HEK293 (cell line): Measurements from ENCODE around the gene BRF1.

ENCODE experiments used
- CTCF ChIA-PET: fragments of 350-600 bp; formaldehyde crosslinking; extraction: SDS; loops from one replicate; lab custom pipeline; 2021; ENCODE audit warnings: antibody characterized with exemption; lab: Yijun Ruan, JAX
- POLR2A ChIA-PET: fragments of 300-600 bp; formaldehyde crosslinking; extraction: SDS; loops from one replicate; lab custom pipeline; 2020; ENCODE audit warnings: antibody characterized with exemption, inconsistent platforms; lab: Yijun Ruan, JAX
- H3K27ac ChIP-seq: fragments of 200-500 bp; sonication (Bioruptor generic); 2 replicates; pipeline ENCODE4 v1.5.1; 2014; ENCODE audit warnings: low read depth, low read length, control low read depth, inconsistent platforms; ENCODE audit errors: extremely low read depth
- H3K36me3 ChIP-seq, 2 experiments: fragments of 200-500 bp in 1 of 2; sonication (Bioruptor generic) in 1 of 2; 1 replicate in 1 of 2; 2 replicates in 1 of 2; pipeline ENCODE4 v1.5.1; 2014 to 2017; ENCODE audit warnings: inconsistent platforms in 2 of 2, low read length in 2 of 2; ENCODE audit not compliant: control insufficient read depth in 2 of 2, insufficient read depth in 1 of 2
- H3K4me1 ChIP-seq: fragments of 200-500 bp; sonication (Bioruptor generic); 2 replicates; pipeline ENCODE4 v1.5.1; 2014; ENCODE audit warnings: mild to moderate bottlenecking, low read length, inconsistent platforms; ENCODE audit not compliant: control insufficient read depth, insufficient read depth
- H3K4me3 ChIP-seq: 2 replicates; pipeline ENCODE4 v1.5.1; 2011; ENCODE audit warnings: low read depth, mild to moderate bottlenecking, control low read depth, low read length, moderate library complexity
- H3K9me3 ChIP-seq: fragments of 200-500 bp; sonication (Bioruptor generic); 2 replicates; pipeline ENCODE4 v1.5.1; 2014; ENCODE audit warnings: low read depth, low read length, inconsistent platforms; ENCODE audit not compliant: control insufficient read depth, insufficient read depth
- IKZF3 ChIP-seq: fragments of 450-650 bp; IDR thresholded peaks from 2 replicates; pipeline ENCODE4 v1.5.0; 2018; ENCODE audit warnings: missing biosample characterization, mild to moderate bottlenecking, missing genetic modification characterization, moderate library complexity
- KLF16 ChIP-seq: fragments of 450-650 bp; formaldehyde crosslinking; IDR thresholded peaks from 2 replicates; pipeline ENCODE4 v1.5.1; 2017; ENCODE audit warnings: missing biosample characterization, missing genetic modification characterization
- KLF7 ChIP-seq: fragments of 450-650 bp; formaldehyde crosslinking; IDR thresholded peaks from 2 replicates; pipeline ENCODE4 v1.5.1; 2016; ENCODE audit warnings: missing biosample characterization, missing genetic modification characterization, borderline replicate concordance
- MZF1 ChIP-seq: fragments of 450-650 bp; formaldehyde crosslinking; IDR thresholded peaks from 2 replicates; pipeline ENCODE4 v1.5.1; 2017; ENCODE audit warnings: missing biosample characterization, missing genetic modification characterization, borderline replicate concordance
- OSR2 ChIP-seq: fragments of 450-650 bp; formaldehyde crosslinking; IDR thresholded peaks from 2 replicates; pipeline ENCODE4 v1.5.1; 2016; ENCODE audit warnings: missing biosample characterization, missing genetic modification characterization
- PRDM1 ChIP-seq: fragments of 450-650 bp; formaldehyde crosslinking; IDR thresholded peaks from 2 replicates; pipeline ENCODE4; 2016; ENCODE audit warnings: missing biosample characterization, missing genetic modification characterization
- SETDB1 ChIP-seq: IDR thresholded peaks from one replicate; pipeline ENCODE4 v1.6.1; 2017; ENCODE audit warnings: mild to moderate bottlenecking, low read length, moderate library complexity, mixed read lengths; ENCODE audit not compliant: insufficient read length
- SP3 ChIP-seq: fragments of 450-650 bp; formaldehyde crosslinking; IDR thresholded peaks from 2 replicates; pipeline ENCODE4 v1.5.1; 2016; ENCODE audit warnings: missing biosample characterization, missing genetic modification characterization
- TRIM28 ChIP-seq: IDR thresholded peaks from 2 replicates; pipeline ENCODE4 v1.6.1; 2011; ENCODE audit warnings: low read length, control low read depth, borderline replicate concordance
- YY1 ChIP-seq: fragments of 450-650 bp; formaldehyde crosslinking; IDR thresholded peaks from 2 replicates; pipeline ENCODE4 v1.5.1; 2018; ENCODE audit warnings: missing biosample characterization, missing genetic modification characterization
- ZBTB20 ChIP-seq: fragments of 450-650 bp; formaldehyde crosslinking; IDR thresholded peaks from 2 replicates; pipeline ENCODE4 v1.5.1; 2016; ENCODE audit warnings: missing biosample characterization, missing genetic modification characterization
- ZBTB26 ChIP-seq: fragments of 450-650 bp; formaldehyde crosslinking; optimal IDR thresholded peaks from 2 replicates; pipeline ENCODE3; 2016; ENCODE audit warnings: missing biosample characterization, mild to moderate bottlenecking, missing genetic modification characterization
- ZBTB44 ChIP-seq: fragments of 450-650 bp; IDR thresholded peaks from 2 replicates; pipeline ENCODE4 v1.5.1; 2018; ENCODE audit warnings: missing biosample characterization, mild to moderate bottlenecking, missing genetic modification characterization
- ZBTB48 ChIP-seq: fragments of 450-650 bp; formaldehyde crosslinking; IDR thresholded peaks from 2 replicates; pipeline ENCODE4 v1.5.1; 2016; ENCODE audit warnings: missing biosample characterization, missing genetic modification characterization
- ZFP41 ChIP-seq: fragments of 450-650 bp; formaldehyde crosslinking; IDR thresholded peaks from 2 replicates; pipeline ENCODE4 v1.5.1; 2016; ENCODE audit warnings: missing biosample characterization, missing genetic modification characterization, borderline replicate concordance
- ZNF132 ChIP-seq: fragments of 450-650 bp; formaldehyde crosslinking; IDR thresholded peaks from 2 replicates; pipeline ENCODE4 v1.5.1; 2017; ENCODE audit warnings: missing biosample characterization, missing genetic modification characterization, borderline replicate concordance
- ZNF16 ChIP-seq: fragments of 450-650 bp; formaldehyde crosslinking; IDR thresholded peaks from 2 replicates; pipeline ENCODE4 v1.5.1; 2016; ENCODE audit warnings: low read depth, missing biosample characterization, missing genetic modification characterization
- ZNF184 ChIP-seq: fragments of 450-650 bp; IDR thresholded peaks from 2 replicates; pipeline ENCODE4 v1.5.1; 2018; ENCODE audit warnings: missing biosample characterization, mild to moderate bottlenecking, missing genetic modification characterization
- ZNF24 ChIP-seq: fragments of 450-650 bp; formaldehyde crosslinking; IDR thresholded peaks from 2 replicates; pipeline ENCODE4 v1.5.1; 2016; ENCODE audit warnings: missing biosample characterization, missing genetic modification characterization
- ZNF292 ChIP-seq: fragments of 450-650 bp; formaldehyde crosslinking; IDR thresholded peaks from 2 replicates; pipeline ENCODE4 v1.5.1; 2016; ENCODE audit warnings: low read depth, missing biosample characterization, missing genetic modification characterization, borderline replicate concordance
- ZNF335 ChIP-seq: fragments of 450-650 bp; formaldehyde crosslinking; conservative IDR thresholded peaks from 2 replicates; pipeline ENCODE4 v1.5.1; 2016; ENCODE audit warnings: missing biosample characterization, missing genetic modification characterization
- ZNF354C ChIP-seq: fragments of 450-650 bp; formaldehyde crosslinking; IDR thresholded peaks from 2 replicates; pipeline ENCODE4 v1.5.1; 2016; ENCODE audit warnings: missing biosample characterization, missing genetic modification characterization, low read depth, borderline replicate concordance
- ZNF362 ChIP-seq: fragments of 450-650 bp; formaldehyde crosslinking; IDR thresholded peaks from 2 replicates; pipeline ENCODE4 v1.5.1; 2016; ENCODE audit warnings: missing biosample characterization, missing genetic modification characterization
- ZNF366 ChIP-seq: fragments of 450-650 bp; formaldehyde crosslinking; conservative IDR thresholded peaks from 2 replicates; pipeline ENCODE4 v1.5.1; 2016; ENCODE audit warnings: missing biosample characterization, missing genetic modification characterization
- ZNF501 ChIP-seq: fragments of 450-650 bp; formaldehyde crosslinking; IDR thresholded peaks from 2 replicates; pipeline ENCODE4 v1.5.1; 2016; ENCODE audit warnings: missing biosample characterization, missing genetic modification characterization
- ZNF529 ChIP-seq: fragments of 450-650 bp; formaldehyde crosslinking; IDR thresholded peaks from 2 replicates; pipeline ENCODE4 v1.5.1; 2017; ENCODE audit warnings: missing genetic modification characterization, missing biosample characterization; ENCODE audit not compliant: insufficient replicate concordance
- ZNF530 ChIP-seq: fragments of 450-650 bp; formaldehyde crosslinking; IDR thresholded peaks from 2 replicates; pipeline ENCODE4 v1.5.1; 2016; ENCODE audit warnings: low read depth, missing biosample characterization, missing genetic modification characterization
- ZNF548 ChIP-seq: fragments of 450-650 bp; formaldehyde crosslinking; IDR thresholded peaks from 2 replicates; pipeline ENCODE4 v1.5.1; 2016; ENCODE audit warnings: missing biosample characterization, missing genetic modification characterization
- ZNF561 ChIP-seq: fragments of 450-650 bp; IDR thresholded peaks from 2 replicates; pipeline ENCODE4 v1.5.1; 2018; ENCODE audit warnings: missing biosample characterization, missing genetic modification characterization, borderline replicate concordance
- ZNF580 ChIP-seq: fragments of 450-650 bp; formaldehyde crosslinking; IDR thresholded peaks from 2 replicates; pipeline ENCODE4 v1.5.1; 2016; ENCODE audit warnings: missing biosample characterization, missing genetic modification characterization
- ZNF600 ChIP-seq: fragments of 450-650 bp; formaldehyde crosslinking; IDR thresholded peaks from 2 replicates; pipeline ENCODE4 v1.5.1; 2016; ENCODE audit warnings: missing biosample characterization, missing genetic modification characterization
- ZNF623 ChIP-seq: fragments of 450-650 bp; formaldehyde crosslinking; IDR thresholded peaks from 2 replicates; pipeline ENCODE4 v1.5.1; 2016; ENCODE audit warnings: missing biosample characterization, missing genetic modification characterization
- ZNF660 ChIP-seq: fragments of 450-650 bp; IDR thresholded peaks from 2 replicates; pipeline ENCODE4 v1.5.1; 2018; ENCODE audit warnings: missing biosample characterization, mild to moderate bottlenecking, missing genetic modification characterization
- ZNF776 ChIP-seq: fragments of 450-650 bp; formaldehyde crosslinking; IDR thresholded peaks from 2 replicates; pipeline ENCODE4 v1.5.0; 2017; ENCODE audit warnings: missing biosample characterization, missing genetic modification characterization, borderline replicate concordance
- ZSCAN18 ChIP-seq: fragments of 450-650 bp; formaldehyde crosslinking; IDR thresholded peaks from 2 replicates; pipeline ENCODE4 v1.5.1; 2016; ENCODE audit warnings: missing biosample characterization, missing genetic modification characterization

The BRF1 gene

GRCh38 chr14:105300542-105301102 is at the start of gene BRF1:
Gene BRF1, minus strand, starts transcription at chr14:105301001. Its CDS starts 372 bp downstream, at chr14:105300629.
- CTCF ChIA-PET, result interaction anchor here (0.6 to 0.9 kb wide), 2 partner anchors 189 to 213 kb away, joined by 3 to 4 read pairs; no protein-coding TSS in a partner anchor
- POLR2A ChIA-PET, result interaction anchor here (0.8 to 2.5 kb wide), 18 partner anchors 9 to 548 kb away, joined by 3 to 36 read pairs (median 4); partner anchors contain the start of genes BTBD6 and PACS2
- peak within 1 kb of the TSS; percentile 88 for H3K4me3 ChIP-seq
- TF ChIP-seq ZBTB26 (tag by site-specific recombination) (peak; percentile 38), ZNF660 (tag by site-specific recombination) (peak; percentile 55; the same call in 1 of the 2 replicates), ZNF548 (tag by site-specific recombination) (no peak), OSR2 (tag by site-specific recombination) (no peak), ZNF776 (tag by site-specific recombination) (no peak), IKZF3 (tag by site-specific recombination) (0 out of 2 replicates have a peak, but pooled peaks have one; percentile 12), KLF7 (tag by site-specific recombination) (no peak), ZNF530 (tag by site-specific recombination) (no peak), ZNF501 (no peak), KLF16 (no peak), ZNF529 (tag by site-specific recombination) (no peak), ZNF292 (no peak), SETDB1 (no peak), ZNF623 (tag by site-specific recombination) (no peak), MZF1 (tag by site-specific recombination) (no peak), ZNF184 (no peak), ZFP41 (tag by site-specific recombination) (no peak), ZSCAN18 (no peak), ZNF335 (tag by site-specific recombination) (no peak), ZNF600 (tag by site-specific recombination) (no peak; the same call in 1 of the 2 replicates), YY1 (tag by site-specific recombination) (no peak), ZNF366 (tag by site-specific recombination) (no peak), TRIM28 (no peak), ZNF354C (tag by site-specific recombination) (no peak), ZNF24 (tag by site-specific recombination) (no peak), ZNF16 (tag by site-specific recombination) (no peak), ZBTB44 (0 out of 2 replicates have a peak, but pooled peaks have one; percentile 24), ZNF132 (no peak), ZBTB48 (tag by site-specific recombination) (no peak), ZNF561 (tag by site-specific recombination) (peak; percentile 72; the same call in 1 of the 2 replicates), ZBTB20 (tag by site-specific recombination) (no peak), ZNF580 (tag by site-specific recombination) (no peak), SP3 (no peak), PRDM1 (tag by site-specific recombination) (no peak), ZNF362 (tag by site-specific recombination) (no peak)

More at GRCh38 chr14:105300542-105301102, at the start of gene BRF1:
- H3K9me3 ChIP-seq, result no peaks in the 10 kb centered on the region
- H3K4me1 ChIP-seq, result no peaks in the 10 kb centered on the region
- peak within 1 kb of the TSS; percentile 97 for H3K27ac ChIP-seq
- H3K36me3 ChIP-seq, result no peaks in the 10 kb centered on the region; a peak in 1 of 3 replicates
